Metanephros (tissue), 2 donors: ENCODE measurements around the gene TAF11L5. TPM values are rescaled to one million over a fixed set of nuclear protein-coding genes. Genes with fewer than 3 reads are reported as not detected.

Experiments used
- small RNA-seq: library from RNA; depleted of rRNA; stranded (forward); fragments of <200 nt; gene quantifications from one replicate; pipeline ENCODE3, GENCODE V24; 2014; ENCODE audit warnings: low replicate concordance
- total RNA-seq: library from RNA; depleted of rRNA; stranded (reverse); fragments of >200 nt; gene quantifications from one replicate; pipeline ENCODE4 v1.2.3, GENCODE V29; 2014

TAF11L5 gene
- not detected for total RNA-seq

DNA sequence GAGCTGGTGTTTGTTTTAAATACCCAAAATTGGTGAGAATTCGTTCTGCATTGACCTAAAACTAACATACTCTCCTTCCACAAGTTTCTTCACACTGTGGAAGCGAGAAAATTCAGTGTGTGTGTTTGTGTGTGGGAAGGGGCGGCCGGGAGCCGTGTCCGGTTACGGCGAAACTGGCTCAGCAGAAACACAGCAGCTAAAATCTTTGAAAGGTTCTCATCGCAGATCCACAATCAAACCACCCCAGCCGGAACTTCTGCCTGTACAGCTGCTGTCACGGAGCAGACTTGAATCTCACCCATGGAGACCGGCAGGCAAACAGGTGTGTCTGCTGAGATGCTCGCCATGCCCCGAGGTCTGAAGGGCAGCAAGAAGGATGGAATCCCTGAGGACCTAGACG is at the start of gene TAF11L5:
Gene TAF11L5 (plus strand): TSS at position 301 of the 400 bp plus-strand sequence.

DNA sequence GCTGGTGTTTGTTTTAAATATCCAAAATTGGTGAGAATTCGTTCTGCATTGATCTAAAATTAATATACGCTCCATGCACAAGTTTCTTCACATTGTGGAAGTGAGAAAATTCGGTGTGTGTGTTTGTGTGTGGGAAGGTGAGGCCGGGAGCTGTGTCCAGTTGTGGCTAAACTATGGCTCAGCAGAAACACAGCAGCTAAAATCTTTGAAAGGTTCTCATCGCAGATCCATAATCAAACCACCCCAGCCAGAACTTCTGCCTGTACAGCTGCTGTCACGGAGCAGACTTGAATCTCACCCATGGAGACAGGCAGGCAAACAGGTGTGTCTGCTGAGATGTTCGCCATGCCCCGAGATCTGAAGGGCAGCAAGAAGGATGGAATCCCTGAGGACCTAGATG is 27.1 kb upstream of the TAF11L5 start, which contains the start of gene TAF11L2:
Gene TAF11L2 (plus strand): TSS at position 301 of the 400 bp plus-strand sequence.

DNA sequence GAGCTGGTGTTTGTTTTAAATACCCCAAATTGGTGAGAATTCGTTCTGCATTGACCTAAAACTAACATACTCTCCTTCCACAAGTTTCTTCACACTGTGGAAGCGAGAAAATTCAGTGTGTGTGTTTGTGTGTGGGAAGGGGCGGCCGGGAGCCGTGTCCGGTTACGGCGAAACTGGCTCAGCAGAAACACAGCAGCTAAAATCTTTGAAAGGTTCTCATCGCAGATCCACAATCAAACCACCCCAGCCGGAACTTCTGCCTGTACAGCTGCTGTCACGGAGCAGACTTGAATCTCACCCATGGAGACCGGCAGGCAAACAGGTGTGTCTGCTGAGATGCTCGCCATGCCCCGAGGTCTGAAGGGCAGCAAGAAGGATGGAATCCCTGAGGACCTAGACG is 7.0 kb upstream of the TAF11L5 start, which contains the start of gene TAF11L3:
Gene TAF11L3 (plus strand): TSS at position 301 of the 400 bp plus-strand sequence.

DNA sequence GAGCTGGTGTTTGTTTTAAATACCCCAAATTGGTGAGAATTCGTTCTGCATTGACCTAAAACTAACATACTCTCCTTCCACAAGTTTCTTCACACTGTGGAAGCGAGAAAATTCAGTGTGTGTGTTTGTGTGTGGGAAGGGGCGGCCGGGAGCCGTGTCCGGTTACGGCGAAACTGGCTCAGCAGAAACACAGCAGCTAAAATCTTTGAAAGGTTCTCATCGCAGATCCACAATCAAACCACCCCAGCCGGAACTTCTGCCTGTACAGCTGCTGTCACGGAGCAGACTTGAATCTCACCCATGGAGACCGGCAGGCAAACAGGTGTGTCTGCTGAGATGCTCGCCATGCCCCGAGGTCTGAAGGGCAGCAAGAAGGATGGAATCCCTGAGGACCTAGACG is 3.5 kb upstream of the TAF11L5 start, which contains the start of gene TAF11L4:
Gene TAF11L4 (plus strand): TSS at position 301 of the 400 bp plus-strand sequence.

DNA sequence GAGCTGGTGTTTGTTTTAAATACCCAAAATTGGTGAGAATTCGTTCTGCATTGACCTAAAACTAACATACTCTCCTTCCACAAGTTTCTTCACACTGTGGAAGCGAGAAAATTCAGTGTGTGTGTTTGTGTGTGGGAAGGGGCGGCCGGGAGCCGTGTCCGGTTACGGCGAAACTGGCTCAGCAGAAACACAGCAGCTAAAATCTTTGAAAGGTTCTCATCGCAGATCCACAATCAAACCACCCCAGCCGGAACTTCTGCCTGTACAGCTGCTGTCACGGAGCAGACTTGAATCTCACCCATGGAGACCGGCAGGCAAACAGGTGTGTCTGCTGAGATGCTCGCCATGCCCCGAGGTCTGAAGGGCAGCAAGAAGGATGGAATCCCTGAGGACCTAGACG is 3.3 kb downstream of the TAF11L5 start, which contains the start of gene TAF11L6:
Gene TAF11L6 (plus strand): TSS at position 301 of the 400 bp plus-strand sequence.

Small RNAs within 50 kb of the gene (small RNA-seq; reads per million reads assigned to genes)
- not detected for gene AC106774.3

Other genes with a start within 250 kb of the TAF11L5 start
- 0.41 TPM for gene TAF11L2, start 27.0 kb upstream of the TAF11L5 start, total RNA-seq
- gene TAF11L3, start 6.9 kb upstream of the TAF11L5 start, total RNA-seq, result not detected
- gene TAF11L4, start 3.4 kb upstream of the TAF11L5 start, total RNA-seq, result not detected
- gene TAF11L6, start 3.4 kb downstream of the TAF11L5 start, total RNA-seq, result not detected
- not detected for gene TAF11L7, start 60.5 kb downstream of the TAF11L5 start, total RNA-seq
- not detected for gene TAF11L8, start 65.7 kb downstream of the TAF11L5 start, total RNA-seq
- gene TAF11L9, start 69.2 kb downstream of the TAF11L5 start, total RNA-seq, result not detected
- not detected for gene TAF11L10, start 72.6 kb downstream of the TAF11L5 start, total RNA-seq
- gene TAF11L11, start 78.9 kb downstream of the TAF11L5 start, total RNA-seq, result not detected
- not detected for gene TAF11L12, start 85.2 kb downstream of the TAF11L5 start, total RNA-seq
- gene TAF11L13, start 106.9 kb downstream of the TAF11L5 start, total RNA-seq, result not detected
- not detected for gene TAF11L14, start 109.2 kb downstream of the TAF11L5 start, total RNA-seq